Brain microvascular endothelial cell (primary cell): Measurements from ENCODE around the gene CHTF18.

Source experiments
- DNase-seq: peaks from one replicate; pipeline ENCODE4 v3.0.0-alpha.2; 2020
- H3K27ac ChIP-seq: fragments of 250-450 bp; sonication (Bioruptor Pico); 2 replicates; pipeline ENCODE4 v1.5.1; 2020; ENCODE audit warnings: mild to moderate bottlenecking, moderate library complexity
- H3K27me3 ChIP-seq: fragments of 250-450 bp; sonication (Bioruptor Pico); replicated peaks from 2 replicates; pipeline ENCODE4 v1.5.1; 2020; ENCODE audit warnings: mild to moderate bottlenecking
- H3K36me3 ChIP-seq: fragments of 250-450 bp; sonication (Bioruptor Pico); replicated peaks from 2 replicates; pipeline ENCODE4 v1.5.1; 2020; ENCODE audit warnings: mild to moderate bottlenecking
- H3K4me3 ChIP-seq: 2 replicates; pipeline ENCODE4 v1.5.1; 2011; ENCODE audit warnings: low read depth, mild to moderate bottlenecking, control low read depth, low read length, moderate library complexity
- in situ Hi-C: cut with HindIII; loops from 2 replicates; pipeline ENCODE4 v1.10.0; 2017; ENCODE audit warnings: low sequenced_read_pairs, low pct_ligation_motif_present
- TF ChIP-seq, protein P1 (sequence below): IDR thresholded peaks from 2 replicates; pipeline ENCODE4 v1.5.1; 2011; ENCODE audit warnings: low read depth, mild to moderate bottlenecking, moderate library complexity, low read length, control low read depth, inconsistent platforms; ENCODE audit errors: missing control alignments

CHTF18 gene

DNA sequence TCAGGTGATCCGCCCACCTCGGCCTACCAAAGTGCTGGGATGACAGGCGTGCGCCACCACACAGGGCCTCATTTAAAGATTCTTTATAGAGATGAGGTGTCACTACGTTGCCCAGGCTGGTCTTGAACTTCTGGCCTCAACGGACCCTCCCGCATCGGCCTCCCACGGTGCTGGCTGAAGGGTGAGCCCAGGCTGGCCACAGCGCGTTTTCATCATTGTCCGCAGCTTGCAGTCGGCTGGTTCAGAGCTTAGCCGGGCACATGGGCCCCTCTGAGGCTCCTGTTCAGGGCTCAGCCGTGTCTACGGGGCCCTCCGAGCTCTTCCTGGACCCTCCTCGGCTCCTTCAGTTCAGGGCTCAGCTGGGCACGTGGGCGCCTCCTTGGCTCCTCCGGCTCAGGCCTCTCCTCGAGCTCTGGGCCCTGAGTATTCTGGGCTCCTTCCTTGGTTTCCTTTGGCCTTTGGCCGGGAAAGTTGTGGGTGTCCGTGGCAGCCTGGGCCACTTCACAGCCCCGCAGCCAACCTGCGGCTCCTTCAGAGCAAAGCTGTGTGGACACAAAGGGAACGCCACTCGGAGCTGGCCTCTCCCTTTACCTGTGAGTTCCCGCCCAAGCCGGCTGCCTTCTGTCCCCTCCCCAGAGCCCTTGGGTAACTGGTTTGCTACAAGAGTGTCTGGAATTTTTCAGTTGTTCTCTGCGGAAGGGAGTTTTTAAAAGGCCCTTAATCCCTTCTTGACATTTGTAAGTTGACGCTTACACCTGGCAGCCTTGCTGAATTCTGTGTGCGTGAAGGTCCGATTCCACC is 29.1 kb upstream of the CHTF18 start:
- Histone ChIP-seq H3K27ac (no peak overlapping the region), H3K36me3 (no peaks in the 10 kb centered on the region), H3K4me3 (no peak overlapping the region), H3K27me3 (no peaks in the 10 kb centered on the region)
- in situ Hi-C loops = no loop called here
- no peak for DNase-seq
- TF ChIP-seq, protein P1, sequence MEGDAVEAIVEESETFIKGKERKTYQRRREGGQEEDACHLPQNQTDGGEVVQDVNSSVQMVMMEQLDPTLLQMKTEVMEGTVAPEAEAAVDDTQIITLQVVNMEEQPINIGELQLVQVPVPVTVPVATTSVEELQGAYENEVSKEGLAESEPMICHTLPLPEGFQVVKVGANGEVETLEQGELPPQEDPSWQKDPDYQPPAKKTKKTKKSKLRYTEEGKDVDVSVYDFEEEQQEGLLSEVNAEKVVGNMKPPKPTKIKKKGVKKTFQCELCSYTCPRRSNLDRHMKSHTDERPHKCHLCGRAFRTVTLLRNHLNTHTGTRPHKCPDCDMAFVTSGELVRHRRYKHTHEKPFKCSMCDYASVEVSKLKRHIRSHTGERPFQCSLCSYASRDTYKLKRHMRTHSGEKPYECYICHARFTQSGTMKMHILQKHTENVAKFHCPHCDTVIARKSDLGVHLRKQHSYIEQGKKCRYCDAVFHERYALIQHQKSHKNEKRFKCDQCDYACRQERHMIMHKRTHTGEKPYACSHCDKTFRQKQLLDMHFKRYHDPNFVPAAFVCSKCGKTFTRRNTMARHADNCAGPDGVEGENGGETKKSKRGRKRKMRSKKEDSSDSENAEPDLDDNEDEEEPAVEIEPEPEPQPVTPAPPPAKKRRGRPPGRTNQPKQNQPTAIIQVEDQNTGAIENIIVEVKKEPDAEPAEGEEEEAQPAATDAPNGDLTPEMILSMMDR = no peak

DNA sequence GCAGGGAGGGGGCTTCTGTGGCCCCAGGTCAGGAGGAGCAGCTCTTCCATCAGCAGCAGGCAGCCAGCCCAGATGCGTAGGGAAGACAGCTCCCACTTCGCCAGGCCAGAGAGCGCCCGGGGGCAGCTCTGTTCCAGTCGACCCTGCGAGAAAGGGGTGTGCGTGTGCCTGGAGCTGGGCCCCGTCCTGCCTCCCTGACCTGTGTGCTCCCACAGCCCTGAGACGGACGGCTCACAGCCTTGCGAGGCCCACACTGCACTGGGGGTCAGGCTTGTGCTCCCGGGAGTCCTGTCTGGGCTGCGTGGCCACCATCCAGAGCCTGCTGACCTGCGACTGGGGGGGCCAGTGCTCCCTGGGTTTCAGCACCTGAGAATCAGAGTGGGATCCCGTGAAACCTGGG is 28.4 kb upstream of the CHTF18 start:
- H3K27ac ChIP-seq = no peak overlapping the region
- no peak for DNase-seq
- H3K4me3 ChIP-seq = no peak overlapping the region
- H3K36me3 ChIP-seq = no peaks in the 10 kb centered on the region
- TF ChIP-seq, protein P1 = no peak
- no peaks in the 10 kb centered on the region for H3K27me3 ChIP-seq
- in situ Hi-C loops = no loop called here

DNA sequence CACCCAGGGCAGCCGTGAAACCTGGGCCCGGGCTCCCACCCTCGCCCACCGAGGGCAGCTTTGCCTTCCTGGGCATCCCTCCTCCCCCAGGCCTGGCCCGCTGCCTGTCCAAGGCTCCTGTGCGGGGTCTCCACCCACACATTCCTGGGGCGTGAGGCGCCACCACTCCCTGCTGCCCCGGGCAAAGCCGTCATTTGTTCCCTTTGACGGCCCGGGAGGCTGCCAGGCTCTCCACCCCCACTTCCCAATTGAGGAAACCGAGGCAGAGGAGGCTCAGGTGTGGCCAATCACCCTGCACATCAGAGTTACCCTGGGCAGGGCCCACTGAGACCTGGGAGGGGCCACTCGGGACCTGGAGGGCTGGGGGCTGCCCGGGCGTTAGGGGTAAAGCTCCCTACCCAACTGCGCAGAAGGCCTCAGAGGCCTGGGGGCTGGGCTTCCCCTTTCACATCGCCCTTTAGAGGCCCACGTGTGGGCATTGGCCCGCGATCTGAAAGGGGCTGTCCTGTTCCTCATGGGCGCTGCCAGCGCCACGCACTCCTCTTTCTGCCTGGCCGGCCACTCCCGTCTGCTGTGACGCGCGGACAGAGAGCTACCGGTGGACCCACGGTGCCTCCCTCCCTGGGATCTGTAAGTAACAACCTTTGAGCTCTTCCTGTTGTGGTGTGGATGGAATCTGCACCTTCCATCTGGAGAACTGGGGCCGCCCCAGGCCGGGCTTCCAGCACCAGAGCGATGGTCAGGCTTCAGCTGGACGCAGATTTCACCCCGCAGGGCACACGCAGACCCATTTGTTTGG is 27.7 kb upstream of the CHTF18 start, which contains the start of gene MSLN:
MSLN (plus strand) TSS at position 190 of the 799 bp plus-strand sequence. CDS start 1,947 bp downstream, outside the sequence.
- H3K4me3 ChIP-seq = no peak within 1 kb of the TSS
- in situ Hi-C loops = no loop called here
- TF ChIP-seq, protein P1 = no peak
- no peak for DNase-seq
- no peak within 1 kb of the TSS for H3K27ac ChIP-seq
- H3K27me3 ChIP-seq = no peaks in the 10 kb centered on the region
- no peaks in the 10 kb centered on the region for H3K36me3 ChIP-seq

DNA sequence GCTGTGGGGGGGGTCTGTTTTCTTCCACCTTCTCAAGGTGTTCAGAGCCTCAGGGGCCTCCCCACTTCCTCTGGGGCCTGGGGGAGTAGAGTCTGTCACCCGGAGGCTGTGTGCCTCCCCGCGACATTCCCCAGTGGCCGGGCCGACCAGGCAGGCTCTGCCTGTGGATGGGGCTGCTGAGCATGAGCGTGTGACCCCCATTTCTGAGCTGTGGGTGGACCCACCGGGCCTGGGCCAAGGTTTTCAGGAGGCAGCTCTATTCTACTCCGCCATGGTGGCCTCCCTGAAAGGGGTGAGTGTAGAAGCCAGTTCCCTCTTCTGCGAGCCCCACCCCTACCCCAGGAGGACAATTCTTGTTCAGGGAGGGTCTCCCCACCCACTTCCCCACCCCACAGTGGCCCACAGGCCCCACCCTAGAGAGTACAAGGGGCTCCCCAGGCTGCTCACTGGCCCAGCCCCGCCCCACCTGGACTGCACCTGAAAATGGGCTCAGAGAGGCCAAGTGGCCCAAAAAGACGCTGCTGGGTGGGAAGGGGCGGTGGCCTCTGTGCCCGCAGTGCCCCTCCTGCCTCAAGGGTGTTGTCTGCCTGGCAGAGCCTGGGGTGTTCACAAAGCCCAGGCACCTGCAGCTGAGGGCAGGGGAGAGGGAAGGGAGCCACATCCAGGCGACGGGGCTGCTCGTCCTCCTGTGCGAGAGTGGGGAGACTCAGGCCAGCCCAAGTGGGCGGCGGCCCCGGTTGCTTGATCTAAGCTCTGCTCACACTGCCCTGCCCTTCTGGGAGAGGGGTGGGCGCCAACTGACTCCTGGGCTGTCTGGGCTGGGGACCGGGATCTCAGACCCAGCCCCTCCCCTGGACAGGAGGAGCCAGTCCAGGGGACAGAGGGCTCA is 26.6 kb upstream of the CHTF18 start:
- in situ Hi-C loops = no loop called here
- DNase-seq = no peak
- Histone ChIP-seq H3K27ac (no peak overlapping the region), H3K36me3 (no peaks in the 10 kb centered on the region), H3K27me3 (no peaks in the 10 kb centered on the region), H3K4me3 (no peak overlapping the region)
- TF ChIP-seq, protein P1 = no peak

DNA sequence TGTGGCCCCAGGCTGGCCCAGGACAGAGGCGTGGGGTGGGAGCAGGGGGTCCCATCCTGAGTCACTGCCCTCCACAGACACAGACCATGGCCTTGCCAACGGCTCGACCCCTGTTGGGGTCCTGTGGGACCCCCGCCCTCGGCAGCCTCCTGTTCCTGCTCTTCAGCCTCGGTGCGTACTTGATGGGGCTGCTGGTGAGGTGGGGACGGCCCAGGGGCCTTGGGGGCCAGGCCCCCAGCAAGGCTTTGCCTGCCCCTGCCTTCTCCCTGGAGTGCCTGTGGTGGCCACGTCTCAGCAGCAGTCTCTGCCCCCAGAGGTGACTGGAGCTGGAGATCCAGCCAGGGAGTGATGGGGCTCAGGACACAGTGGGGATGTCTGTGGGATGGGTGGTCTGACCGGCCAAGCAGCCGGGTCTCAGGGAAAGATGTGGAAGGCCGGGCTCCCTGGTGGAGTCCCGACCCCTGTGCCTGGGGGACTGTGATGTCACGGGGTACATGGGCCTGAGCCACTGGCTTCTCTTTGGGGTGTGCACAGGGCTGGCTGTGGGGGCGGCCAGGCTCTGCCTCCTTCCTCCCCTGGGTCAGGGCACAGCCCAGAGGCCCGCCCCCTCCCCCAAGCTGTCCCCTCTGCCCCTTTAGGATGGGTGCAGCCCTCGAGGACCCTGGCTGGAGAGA is 25.7 kb upstream of the CHTF18 start:
- in situ Hi-C loops = no loop called here
- H3K27ac ChIP-seq = no peak overlapping the region
- no peaks in the 10 kb centered on the region for H3K36me3 ChIP-seq
- no peak overlapping the region for H3K4me3 ChIP-seq
- no peak for DNase-seq
- H3K27me3 ChIP-seq = no peaks in the 10 kb centered on the region
- TF ChIP-seq, protein P1 = no peak
